ENCODE measurements around the gene TRAFD1.
"Not testable (repeated sequence)": the region's sequence is repeated elsewhere in the genome, so short reads cannot be mapped to it uniquely, and the experiment has no call there.

Gene TRAFD1

DNA sequence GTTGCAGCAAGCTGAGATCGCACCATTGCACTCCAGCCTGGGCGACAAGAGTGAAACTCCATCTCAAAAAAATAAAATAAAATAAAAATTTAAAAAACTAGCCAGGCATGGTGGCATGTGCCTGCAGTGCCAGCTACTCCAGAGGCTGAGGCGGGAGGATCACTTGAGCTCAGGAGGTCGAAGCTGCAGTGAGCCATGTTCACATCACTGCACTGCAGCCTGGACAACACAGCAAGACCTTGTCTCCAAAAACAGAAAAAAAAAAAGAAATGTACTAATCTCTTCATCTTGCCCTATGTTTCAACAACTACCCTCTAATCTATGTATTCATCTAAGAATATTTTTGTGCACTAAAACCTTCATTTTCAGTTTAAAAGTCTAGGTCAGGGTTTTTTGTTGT, 23.2 kb upstream of the TRAFD1 start:
- peaks cover 54% of the 10 kb centered on the region for H4K20me1 ChIP-seq (ENCODE audit: insufficient read depth, low read length)
- H3K4me3 ChIP-seq (ENCODE audit: low read length): no peak overlapping the region
- no peak overlapping the region for H3K4me2 ChIP-seq (ENCODE audit: low read length)
- H2AFZ ChIP-seq (ENCODE audit: low read depth, low read length): no peak overlapping the region
- no peaks in the 10 kb centered on the region for H3K27me3 ChIP-seq (ENCODE audit: low read depth, low read length)
- peaks cover 100% of the 10 kb centered on the region for H3K79me2 ChIP-seq (ENCODE audit: low read length)
- H3K4me1 ChIP-seq (ENCODE audit: low read length): peaks cover 37% of the 10 kb centered on the region
- no peak overlapping the region for H3K27ac ChIP-seq (ENCODE audit: low read length)
- H3K9ac ChIP-seq (ENCODE audit: low read length): no peak overlapping the region
- peaks cover 53% of the 10 kb centered on the region for H3K36me3 ChIP-seq (replicated peaks; ENCODE audit: low read depth, low read length)
- no peaks in the 10 kb centered on the region for H3K9me3 ChIP-seq (ENCODE audit: insufficient read depth, low read length)
- TF ChIP-seq EZH2phosphoT487 (IDR thresholded peaks at IDR 0.05; ENCODE audit: low read depth): no peak
- TF ChIP-seq, protein P1, sequence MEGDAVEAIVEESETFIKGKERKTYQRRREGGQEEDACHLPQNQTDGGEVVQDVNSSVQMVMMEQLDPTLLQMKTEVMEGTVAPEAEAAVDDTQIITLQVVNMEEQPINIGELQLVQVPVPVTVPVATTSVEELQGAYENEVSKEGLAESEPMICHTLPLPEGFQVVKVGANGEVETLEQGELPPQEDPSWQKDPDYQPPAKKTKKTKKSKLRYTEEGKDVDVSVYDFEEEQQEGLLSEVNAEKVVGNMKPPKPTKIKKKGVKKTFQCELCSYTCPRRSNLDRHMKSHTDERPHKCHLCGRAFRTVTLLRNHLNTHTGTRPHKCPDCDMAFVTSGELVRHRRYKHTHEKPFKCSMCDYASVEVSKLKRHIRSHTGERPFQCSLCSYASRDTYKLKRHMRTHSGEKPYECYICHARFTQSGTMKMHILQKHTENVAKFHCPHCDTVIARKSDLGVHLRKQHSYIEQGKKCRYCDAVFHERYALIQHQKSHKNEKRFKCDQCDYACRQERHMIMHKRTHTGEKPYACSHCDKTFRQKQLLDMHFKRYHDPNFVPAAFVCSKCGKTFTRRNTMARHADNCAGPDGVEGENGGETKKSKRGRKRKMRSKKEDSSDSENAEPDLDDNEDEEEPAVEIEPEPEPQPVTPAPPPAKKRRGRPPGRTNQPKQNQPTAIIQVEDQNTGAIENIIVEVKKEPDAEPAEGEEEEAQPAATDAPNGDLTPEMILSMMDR (IDR thresholded peaks at IDR 0.05; ENCODE audit: low read depth, low read length): no peak

DNA sequence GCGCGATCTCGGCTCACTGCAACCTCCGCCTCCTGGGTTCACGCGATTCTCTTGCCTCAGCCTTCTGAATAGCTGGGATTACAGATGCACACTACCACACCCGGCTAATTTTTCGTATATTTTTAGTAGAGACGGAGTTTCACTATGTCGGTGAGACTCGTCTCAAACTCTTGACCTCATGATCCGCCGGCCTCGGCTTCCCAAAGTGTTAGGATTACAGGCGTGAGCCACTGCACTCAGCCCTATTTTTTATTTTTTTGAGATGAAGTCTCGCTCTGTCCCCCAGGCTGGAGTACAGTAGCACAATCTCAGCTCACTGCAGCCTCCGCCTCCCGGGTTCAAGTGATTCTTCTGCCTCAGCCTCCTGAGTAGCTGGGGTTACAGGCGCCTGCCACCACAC, 22.6 kb upstream of the TRAFD1 start:
- not testable (repeated sequence) for H3K4me2 ChIP-seq (ENCODE audit: low read length); H3K4me3 ChIP-seq (ENCODE audit: low read length); H3K27me3 ChIP-seq (ENCODE audit: low read depth, low read length); H3K9me3 ChIP-seq (ENCODE audit: insufficient read depth, low read length); H3K9ac ChIP-seq (ENCODE audit: low read length); H3K27ac ChIP-seq (ENCODE audit: low read length); H2AFZ ChIP-seq (ENCODE audit: low read depth, low read length)
- Histone ChIP-seq H4K20me1 (ENCODE audit: insufficient read depth, low read length) (peaks cover 56% of the 10 kb centered on the region), H3K36me3 (replicated peaks; ENCODE audit: low read depth, low read length) (peaks cover 55% of the 10 kb centered on the region), H3K4me1 (ENCODE audit: low read length) (peaks cover 33% of the 10 kb centered on the region), H3K79me2 (ENCODE audit: low read length) (peaks cover 100% of the 10 kb centered on the region)

DNA sequence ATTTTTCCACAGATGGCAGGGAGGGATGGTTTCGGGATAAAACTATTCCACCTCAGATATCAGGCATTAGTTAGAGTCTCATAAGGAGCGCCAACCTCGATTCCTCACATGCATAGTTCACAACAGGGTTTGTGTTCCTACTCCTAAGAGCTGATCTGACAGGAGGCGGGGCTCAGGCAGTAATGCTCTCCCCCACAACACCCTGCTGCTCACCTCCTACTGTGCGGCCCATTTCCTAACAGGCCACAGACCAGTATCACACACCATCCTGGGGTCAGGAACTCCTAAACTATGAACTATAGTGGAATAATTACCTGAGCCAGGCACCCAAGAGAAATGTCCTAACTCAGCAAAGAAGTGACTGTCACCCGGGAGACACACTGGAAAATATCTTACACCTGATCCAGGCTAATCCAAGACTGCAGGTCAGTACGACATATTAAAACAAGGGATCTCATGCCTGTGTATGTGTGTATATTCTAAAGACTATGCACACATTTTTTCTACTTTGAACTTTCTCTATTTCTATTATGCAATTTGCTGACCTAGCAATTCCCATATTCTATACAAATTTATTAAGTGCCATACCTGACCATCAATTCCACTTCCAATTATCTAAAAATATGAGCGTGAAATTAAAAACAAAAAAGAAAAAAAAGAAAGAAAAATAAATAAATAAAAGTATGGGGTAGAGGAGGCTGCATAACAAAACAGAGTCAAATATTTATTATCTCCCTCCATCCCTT, 21.4 kb upstream of the TRAFD1 start:
- Histone ChIP-seq H2AFZ (ENCODE audit: low read depth, low read length) (no peak overlapping the region), H3K4me2 (ENCODE audit: low read length) (no peak overlapping the region), H3K4me1 (ENCODE audit: low read length) (peaks cover 23% of the 10 kb centered on the region), H3K79me2 (ENCODE audit: low read length) (peaks cover 100% of the 10 kb centered on the region), H3K4me3 (ENCODE audit: low read length) (no peak overlapping the region), H3K9me3 (ENCODE audit: insufficient read depth, low read length) (no peaks in the 10 kb centered on the region), H3K36me3 (replicated peaks; ENCODE audit: low read depth, low read length) (peaks cover 45% of the 10 kb centered on the region), H4K20me1 (ENCODE audit: insufficient read depth, low read length) (peaks cover 56% of the 10 kb centered on the region), H3K27me3 (ENCODE audit: low read depth, low read length) (no peaks in the 10 kb centered on the region), H3K27ac (ENCODE audit: low read length) (no peak overlapping the region), H3K9ac (ENCODE audit: low read length) (no peak overlapping the region)
- no peak for TF ChIP-seq EZH2phosphoT487 (IDR thresholded peaks at IDR 0.05; ENCODE audit: low read depth)

DNA sequence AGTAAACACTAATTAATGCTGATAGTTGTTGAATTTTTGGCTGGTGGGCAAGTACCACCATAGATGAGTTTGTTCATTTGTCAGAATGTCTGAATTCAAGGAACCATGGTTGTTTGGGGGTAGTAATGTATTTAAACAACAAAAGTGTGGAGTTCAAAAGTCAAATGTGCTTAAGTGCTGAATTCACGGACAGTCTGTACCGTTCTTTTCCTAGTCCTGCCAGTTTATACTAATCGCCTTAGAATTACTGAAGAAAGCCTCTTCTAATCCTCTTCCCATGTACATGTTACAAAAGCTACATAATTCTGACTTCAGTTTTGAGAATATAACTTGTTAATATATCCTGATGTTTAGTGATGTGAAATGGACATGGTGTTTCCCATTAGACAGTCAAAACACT, 19.5 kb upstream of the TRAFD1 start:
- H3K9me3 ChIP-seq (ENCODE audit: insufficient read depth, low read length): no peaks in the 10 kb centered on the region
- peak overlapping the region; percentile 82 for H3K4me3 ChIP-seq (ENCODE audit: low read length)
- H3K27ac ChIP-seq (ENCODE audit: low read length): peak overlapping the region; percentile 93
- H3K9ac ChIP-seq (ENCODE audit: low read length): peak overlapping the region; percentile 100
- no peaks in the 10 kb centered on the region for H3K27me3 ChIP-seq (ENCODE audit: low read depth, low read length)
- H2AFZ ChIP-seq (ENCODE audit: low read depth, low read length): no peak overlapping the region
- H3K79me2 ChIP-seq (ENCODE audit: low read length): peaks cover 82% of the 10 kb centered on the region
- H4K20me1 ChIP-seq (ENCODE audit: insufficient read depth, low read length): peaks cover 50% of the 10 kb centered on the region
- peaks cover 34% of the 10 kb centered on the region for H3K4me1 ChIP-seq (ENCODE audit: low read length)
- TF ChIP-seq, protein P1 (IDR thresholded peaks at IDR 0.05; ENCODE audit: low read depth, low read length): no peak
- no peak for TF ChIP-seq EZH2phosphoT487 (IDR thresholded peaks at IDR 0.05; ENCODE audit: low read depth)
- peak overlapping the region; percentile 94 for H3K4me2 ChIP-seq (ENCODE audit: low read length)
- H3K36me3 ChIP-seq (replicated peaks; ENCODE audit: low read depth, low read length): peaks cover 34% of the 10 kb centered on the region
